Trophoblast cell (in vitro differentiated cells and primary cell): ENCODE results near the gene GET3.

Source experiments
- DNase-seq, 2 donors: peaks; one replicate each; pipeline ENCODE4 v3.0.0-alpha.2; 2016
- H2AFZ ChIP-seq: 2 replicates; pipeline ENCODE4 v1.6.1; 2013; ENCODE audit warnings: low read length, moderate library complexity, mild to moderate bottlenecking; ENCODE audit not compliant: insufficient read depth, poor library complexity
- H2AK5ac ChIP-seq: 2 replicates; pipeline ENCODE4 v1.6.1; 2013; ENCODE audit warnings: mild to moderate bottlenecking, low read length
- H2BK120ac ChIP-seq: 2 replicates; pipeline ENCODE4 v1.6.1; 2013; ENCODE audit warnings: low read length, mild to moderate bottlenecking, moderate library complexity; ENCODE audit not compliant: insufficient read depth, poor library complexity
- H2BK12ac ChIP-seq: 2 replicates; pipeline ENCODE4 v1.6.1; 2013; ENCODE audit warnings: mild to moderate bottlenecking, low read length, moderate library complexity
- H2BK5ac ChIP-seq: 2 replicates; pipeline ENCODE4 v1.6.1; 2013; ENCODE audit warnings: low read length, low read depth, moderate library complexity, mild to moderate bottlenecking; ENCODE audit not compliant: poor library complexity
- H3K14ac ChIP-seq: 2 replicates; pipeline ENCODE4 v1.6.1; 2013; ENCODE audit warnings: mild to moderate bottlenecking, low read length
- H3K18ac ChIP-seq: 2 replicates; pipeline ENCODE4 v1.6.1; 2013; ENCODE audit warnings: mild to moderate bottlenecking, low read length
- H3K23ac ChIP-seq: 2 replicates; pipeline ENCODE4 v1.6.1; 2013; ENCODE audit warnings: low read length
- H3K27ac ChIP-seq: 2 replicates; pipeline ENCODE4 v1.5.1; 2013; ENCODE audit warnings: low read depth, mild to moderate bottlenecking, inconsistent platforms, low read length, moderate library complexity
- H3K27me3 ChIP-seq: 2 replicates; pipeline ENCODE4 v1.6.1; 2013; ENCODE audit warnings: inconsistent platforms, mild to moderate bottlenecking, low read length, moderate library complexity; ENCODE audit not compliant: insufficient read depth
- H3K36me3 ChIP-seq, 2 experiments: 1 replicate in 1 of 2; 2 replicates in 1 of 2; pipeline ENCODE4 v1.6.1; 2013; ENCODE audit warnings: low read length in 2 of 2, mild to moderate bottlenecking in 2 of 2, moderate library complexity in 1 of 2; ENCODE audit not compliant: insufficient read depth in 2 of 2, control insufficient read depth in 1 of 2
- H3K4ac ChIP-seq: 2 replicates; pipeline ENCODE4 v1.6.1; 2013; ENCODE audit warnings: low read depth, mild to moderate bottlenecking, low read length, moderate library complexity
- H3K4me1 ChIP-seq, 2 experiments: 1 replicate in 1 of 2; 2 replicates in 1 of 2; pipeline ENCODE4 v1.6.1; 2013; ENCODE audit warnings: low read length in 2 of 2, mild to moderate bottlenecking in 2 of 2, moderate library complexity in 1 of 2; ENCODE audit not compliant: insufficient read depth in 2 of 2, control insufficient read depth in 1 of 2
- H3K4me2 ChIP-seq: 2 replicates; pipeline ENCODE4 v1.6.1; 2013; ENCODE audit warnings: inconsistent platforms, mild to moderate bottlenecking, low read length, moderate library complexity
- H3K4me3 ChIP-seq: 2 replicates; pipeline ENCODE4 v1.5.1; 2013; ENCODE audit warnings: mild to moderate bottlenecking, low read depth, low read length, inconsistent platforms
- H3K79me1 ChIP-seq: one replicate; pipeline ENCODE4 v1.6.1; 2013; ENCODE audit warnings: low read length
- H3K79me2 ChIP-seq: 2 replicates; pipeline ENCODE4 v1.6.1; 2013; ENCODE audit warnings: low read length, mild to moderate bottlenecking; ENCODE audit not compliant: control insufficient read depth, insufficient read depth, poor library complexity
- H3K9ac ChIP-seq: 2 replicates; pipeline ENCODE4 v1.6.1; 2013; ENCODE audit warnings: mild to moderate bottlenecking, low read length
- H3K9me3 ChIP-seq: 2 replicates; pipeline ENCODE4 v1.6.1; 2013; ENCODE audit warnings: low read depth, mild to moderate bottlenecking, control low read depth, inconsistent platforms, low read length; ENCODE audit not compliant: insufficient read depth
- H4K12ac ChIP-seq: 2 replicates; pipeline ENCODE4 v1.6.1; 2013; ENCODE audit warnings: low read depth, mild to moderate bottlenecking, low read length, moderate library complexity
- H4K8ac ChIP-seq: 2 replicates; pipeline ENCODE4 v1.6.1; 2013; ENCODE audit warnings: low read depth, mild to moderate bottlenecking, low read length, moderate library complexity
- H4K91ac ChIP-seq: one replicate; pipeline ENCODE4 v1.6.1; 2013; ENCODE audit warnings: low read depth, mild to moderate bottlenecking, low read length, moderate library complexity
- WGBS: extraction: QIAGEN DNeasy Blood & Tissue Kit; methylation state at CpG from one replicate; pipeline ENCODE4 v1.1.7; 2013; ENCODE audit warnings: missing lambda C conversion rate; ENCODE audit not compliant: insufficient read length, insufficient coverage; ENCODE audit errors: extremely low coverage; 5-methylcytosine and 5-hydroxymethylcytosine counted together

Gene GET3

DNA sequence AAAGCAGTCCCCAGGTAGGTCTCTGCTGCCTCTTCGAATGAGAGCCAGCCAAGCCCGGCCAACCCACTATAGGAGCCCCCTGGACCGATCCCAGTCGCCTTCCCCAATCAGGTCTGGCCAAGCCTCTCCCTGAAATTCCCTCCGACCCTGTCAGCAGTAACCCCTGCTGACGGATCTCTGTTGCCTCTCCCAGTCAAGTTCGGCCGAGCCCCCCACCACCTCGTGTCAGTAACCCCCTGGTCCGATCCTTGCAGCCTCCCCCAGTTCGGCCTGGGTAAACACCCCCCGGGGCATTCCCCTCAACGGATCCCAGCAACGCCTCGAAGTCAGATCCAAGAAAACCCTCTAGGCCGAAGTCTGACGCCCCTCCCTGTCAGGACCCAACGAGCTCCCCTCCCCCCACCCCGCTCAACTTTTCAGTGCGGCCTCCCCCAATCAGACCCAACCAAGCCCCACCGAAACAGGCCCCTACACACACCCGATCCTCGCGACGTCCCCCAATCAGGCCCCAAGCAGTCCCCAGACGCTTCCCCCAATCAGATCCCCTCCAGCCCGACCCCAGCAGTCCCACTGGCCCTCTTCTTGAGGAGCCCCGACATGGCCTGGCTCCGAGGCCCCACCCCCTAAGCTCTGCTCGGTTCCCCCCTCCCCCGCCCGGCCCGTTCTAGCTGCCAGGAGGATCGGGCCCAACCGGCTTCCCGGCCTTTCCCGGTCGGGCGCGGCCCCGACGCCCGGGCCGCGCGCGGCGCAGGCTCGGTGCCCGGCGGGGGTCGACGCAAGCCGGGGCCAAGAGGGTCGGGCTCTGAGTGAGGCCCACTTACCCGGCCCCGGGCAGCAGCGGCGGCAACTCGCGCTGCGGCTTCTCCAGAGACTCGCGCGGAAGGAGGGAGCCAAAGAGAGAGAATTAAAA, 15.4 kb upstream of the GET3 start:
- H3K4me2 ChIP-seq: peak overlapping the region; percentile 86
- peak overlapping the region; percentile 74 for H3K18ac ChIP-seq
- H3K27ac ChIP-seq: peak overlapping the region; percentile 96
- peak in 1 of 2 donors; percentile 11 for DNase-seq
- H3K36me3 ChIP-seq: peaks cover 18% of the 10 kb centered on the region in 2 experiments
- peak overlapping the region; percentile 95 for H2BK120ac ChIP-seq
- peak overlapping the region; percentile 83 for H3K4me3 ChIP-seq
- H2AK5ac ChIP-seq: peak overlapping the region; percentile 59
- H4K91ac ChIP-seq: peak overlapping the region; percentile 95
- peak overlapping the region; percentile 86 for H4K8ac ChIP-seq
- peaks cover 3 to 5% of the 10 kb centered on the region in 2 experiments for H3K4me1 ChIP-seq
- H3K27me3 ChIP-seq: no peaks in the 10 kb centered on the region
- peaks cover 22% of the 10 kb centered on the region for H3K79me1 ChIP-seq
- H3K79me2 ChIP-seq: peaks cover 23% of the 10 kb centered on the region
- H3K14ac ChIP-seq: peak overlapping the region; percentile 93
- H3K23ac ChIP-seq: no peak overlapping the region
- peak overlapping the region; percentile 52 for H2BK12ac ChIP-seq
- H3K4ac ChIP-seq: peak overlapping the region; percentile 99
- peak overlapping the region; percentile 93 for H2BK5ac ChIP-seq
- no peaks in the 10 kb centered on the region for H3K9me3 ChIP-seq
- peak overlapping the region; percentile 8 for H2AFZ ChIP-seq
- H4K12ac ChIP-seq: peak overlapping the region; percentile 74
- no CpG with 5 or more reads among the region's 65 CpGs for WGBS
- H3K9ac ChIP-seq: peak overlapping the region; percentile 95

- H3K9me3 ChIP-seq: peaks cover under 1% of the 10 kb centered on the region
- H2AK5ac ChIP-seq: peak overlapping the region; percentile 72
- peak overlapping the region; percentile 58 for H4K12ac ChIP-seq
- peaks cover 11 to 14% of the 10 kb centered on the region in 2 experiments for H3K36me3 ChIP-seq
- peak overlapping the region; percentile 83 for H3K4me3 ChIP-seq
- peak overlapping the region; percentile 94 for H4K8ac ChIP-seq
- peak overlapping the region; percentile 73 for H3K14ac ChIP-seq
- H3K79me1 ChIP-seq: peaks cover 22% of the 10 kb centered on the region
- peaks cover 23% of the 10 kb centered on the region for H3K79me2 ChIP-seq
- H3K27ac ChIP-seq: peak overlapping the region; percentile 96
- H2BK5ac ChIP-seq: peak overlapping the region; percentile 93
- H3K4me1 ChIP-seq: peaks cover 3 to 5% of the 10 kb centered on the region in 2 experiments
- no CpG with 5 or more reads among the region's 32 CpGs for WGBS
- peak overlapping the region; percentile 68 for H4K91ac ChIP-seq
- DNase-seq: peak; percentile 98 to 100
- H2BK12ac ChIP-seq: no peak overlapping the region
- H3K23ac ChIP-seq: no peak overlapping the region
- H3K4ac ChIP-seq: peak overlapping the region; percentile 28
- peak overlapping the region; percentile 70 for H3K18ac ChIP-seq
- H3K9ac ChIP-seq: peak overlapping the region; percentile 81
- H2AFZ ChIP-seq: peak overlapping the region; percentile 32
- H3K27me3 ChIP-seq: no peaks in the 10 kb centered on the region
- H3K4me2 ChIP-seq: peak overlapping the region; percentile 90
- peak overlapping the region; percentile 41 for H2BK120ac ChIP-seq
Observed at GRCh38 chr19:12722566-12723380, 14.5 kb upstream of the GET3 start.

- peak overlapping the region; percentile 94 for H4K8ac ChIP-seq
- H2BK120ac ChIP-seq: peak overlapping the region; percentile 41
- DNase-seq: no peak
- H3K23ac ChIP-seq: no peak overlapping the region
- H4K91ac ChIP-seq: peak overlapping the region; percentile 68
- peaks cover 23% of the 10 kb centered on the region for H3K79me2 ChIP-seq
- no peak overlapping the region for H2BK5ac ChIP-seq
- peak overlapping the region; percentile 73 for H3K14ac ChIP-seq
- peak overlapping the region; percentile 72 for H2AK5ac ChIP-seq
- peaks cover 2% of the 10 kb centered on the region for H3K9me3 ChIP-seq
- H2AFZ ChIP-seq: peak overlapping the region; percentile 32
- peak overlapping the region; percentile 58 for H4K12ac ChIP-seq
- H3K27ac ChIP-seq: no peak overlapping the region
- peaks cover 3 to 5% of the 10 kb centered on the region in 2 experiments for H3K4me1 ChIP-seq
- no peak overlapping the region for H3K4ac ChIP-seq
- peak overlapping the region; percentile 67 for H3K4me3 ChIP-seq
- H3K18ac ChIP-seq: peak overlapping the region; percentile 70
- peak overlapping the region; percentile 90 for H3K4me2 ChIP-seq
- peaks cover 22% of the 10 kb centered on the region for H3K79me1 ChIP-seq
- H3K27me3 ChIP-seq: no peaks in the 10 kb centered on the region
- WGBS: no CpG with 5 or more reads among the region's 7 CpGs
- peak overlapping the region; percentile 9 for H3K9ac ChIP-seq
- no peak overlapping the region for H2BK12ac ChIP-seq
- peaks cover 13 to 14% of the 10 kb centered on the region in 2 experiments for H3K36me3 ChIP-seq
Observed at GRCh38 chr19:12723381-12723640, 14.0 kb upstream of the GET3 start.

- Histone ChIP-seq H2AK5ac (peak within 1 kb of the TSS; percentile 72), H2BK120ac (peak within 1 kb of the TSS; percentile 41), H4K91ac (peak within 1 kb of the TSS; percentile 68), H3K36me3 (peaks cover 12 to 14% of the 10 kb centered on the region in 2 experiments), H3K27me3 (no peaks in the 10 kb centered on the region), H3K23ac (no peak within 1 kb of the TSS), H3K14ac (peak within 1 kb of the TSS; percentile 73), H2BK12ac (no peak within 1 kb of the TSS), H3K4me2 (peak within 1 kb of the TSS; percentile 90), H2AFZ (peak within 1 kb of the TSS; percentile 48), H3K79me1 (peaks cover 22% of the 10 kb centered on the region), H4K12ac (peak within 1 kb of the TSS; percentile 58), H4K8ac (peak within 1 kb of the TSS; percentile 94), H3K4me1 (peaks cover 3 to 5% of the 10 kb centered on the region in 2 experiments), H3K18ac (peak within 1 kb of the TSS; percentile 85), H3K79me2 (peaks cover 23% of the 10 kb centered on the region), H3K4me3 (peak within 1 kb of the TSS; percentile 78), H2BK5ac (no peak within 1 kb of the TSS), H3K27ac (peak within 1 kb of the TSS; percentile 69), H3K4ac (peak within 1 kb of the TSS; percentile 28), H3K9ac (peak within 1 kb of the TSS; percentile 81), H3K9me3 (peaks cover 2% of the 10 kb centered on the region)
- peak; percentile 16 to 54 for DNase-seq
- WGBS: no CpG with 5 or more reads among the region's 28 CpGs
Observed at GRCh38 chr19:12723641-12724426, 13.5 kb upstream of the GET3 start, which contains the start of gene TNPO2. Gene TNPO2, minus strand, starts transcription at chr19:12723932. Its CDS starts 2,955 bp downstream, at chr19:12720977.
